ENCODE measurements around the gene ZBTB21.

DNA sequence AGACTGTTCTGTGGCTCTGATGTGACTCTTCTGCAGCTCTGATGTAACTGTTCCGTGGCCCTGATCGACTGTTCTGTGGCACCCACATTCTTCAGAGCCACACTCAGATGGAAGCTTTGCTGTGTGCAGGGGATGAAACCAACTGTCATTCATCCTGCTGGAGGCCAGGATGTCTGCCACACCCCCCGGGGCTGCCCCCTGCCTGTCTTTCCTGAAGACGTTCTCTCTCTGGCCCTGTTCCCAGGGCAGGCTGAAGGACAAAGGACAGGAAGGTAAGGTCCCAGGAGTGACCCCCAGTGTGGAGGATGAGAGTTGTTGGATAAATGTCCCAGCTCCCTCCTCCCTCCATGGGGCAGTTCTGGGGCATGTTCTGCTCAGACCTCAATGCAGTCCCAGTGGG lies 31.6 kb upstream of the ZBTB21 start:
- TF ChIP-seq TAF1 (IDR thresholded peaks at IDR 0.05; ENCODE audit: borderline replicate concordance, low read depth, low read length) = no peak
- no peak for TF ChIP-seq POLR2A (IDR thresholded peaks at IDR 0.05; ENCODE audit: low read depth, low read length)
- TF ChIP-seq POLR2AphosphoS5 (IDR thresholded peaks at IDR 0.05; ENCODE audit: low read depth, low read length) = no peak

All from GM12892 (cell line).